GM18870 (cell line): ENCODE results near the gene ICOS.
"Not testable (repeated sequence)": the region's sequence is repeated elsewhere in the genome, so short reads cannot be mapped to it uniquely, and the experiment has no call there.

ENCODE experiments used
- ATAC-seq: cut with Tn5 transposase; IDR thresholded peaks from one replicate; pipeline ENCODE4 v1.9.1; 2021; ENCODE audit warnings: moderate library complexity; ENCODE audit not compliant: unreplicated experiment

The ICOS gene

DNA sequence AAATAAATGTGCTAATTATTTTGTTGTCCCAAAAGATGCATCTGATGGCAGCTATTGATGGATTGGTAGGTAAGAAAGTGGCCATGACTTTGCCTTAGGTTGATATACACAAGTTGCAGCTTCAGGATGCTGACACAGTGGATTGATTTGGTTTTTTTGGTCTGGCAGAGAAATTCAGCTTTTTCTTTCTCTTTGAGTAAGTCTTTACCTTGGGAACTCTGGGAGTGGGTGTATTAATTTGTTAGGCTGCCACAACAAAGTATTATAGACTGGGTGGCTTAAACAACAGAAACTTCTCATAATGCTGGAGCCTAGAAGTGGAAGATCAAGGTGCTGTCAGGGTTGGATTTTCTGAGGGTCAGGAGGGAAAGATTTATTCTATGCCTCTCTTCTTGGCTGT lies 19.8 kb upstream of the ICOS start:
- ATAC-seq, result no peak

DNA sequence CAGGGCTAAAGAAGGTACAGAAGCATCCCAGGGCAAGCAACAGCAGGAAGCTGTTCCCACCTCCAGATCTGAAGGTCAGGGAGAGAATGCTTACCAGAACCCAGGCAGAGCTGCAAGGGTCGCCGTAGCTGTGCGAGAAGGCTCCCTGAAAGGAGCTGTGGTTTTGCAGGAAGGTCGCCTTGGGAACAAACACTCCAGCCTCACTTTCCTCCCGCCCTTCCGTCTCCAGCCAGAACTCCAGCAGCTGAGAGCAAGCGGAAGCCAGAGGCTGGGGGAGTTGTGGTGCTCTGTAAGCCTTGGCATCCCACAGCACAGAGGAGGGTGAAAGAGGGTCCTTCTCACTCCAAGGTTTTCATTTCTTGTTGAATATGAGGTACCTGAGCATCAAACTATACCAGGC lies 18.3 kb upstream of the ICOS start:
- ATAC-seq, result no peak

DNA sequence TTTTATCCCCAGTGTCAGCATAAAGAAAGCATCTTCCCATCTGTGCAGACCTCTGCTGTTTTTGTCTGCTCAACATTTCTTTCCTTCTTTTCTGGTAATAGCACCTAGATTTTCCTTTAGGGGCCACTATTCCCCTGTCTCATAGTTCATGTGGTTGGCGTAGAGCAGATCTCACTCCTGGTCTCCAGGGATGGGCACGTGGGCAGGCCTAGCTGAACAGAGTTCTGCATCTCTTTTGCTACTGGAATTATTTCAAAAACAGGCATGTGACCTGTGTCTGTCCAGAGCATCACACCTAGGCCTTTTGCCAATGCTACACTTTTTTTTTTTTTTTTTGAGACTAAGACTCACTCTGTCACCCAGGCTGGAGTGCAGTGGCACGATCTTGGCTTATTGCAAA lies 17.7 kb upstream of the ICOS start:
- no peak for ATAC-seq

DNA sequence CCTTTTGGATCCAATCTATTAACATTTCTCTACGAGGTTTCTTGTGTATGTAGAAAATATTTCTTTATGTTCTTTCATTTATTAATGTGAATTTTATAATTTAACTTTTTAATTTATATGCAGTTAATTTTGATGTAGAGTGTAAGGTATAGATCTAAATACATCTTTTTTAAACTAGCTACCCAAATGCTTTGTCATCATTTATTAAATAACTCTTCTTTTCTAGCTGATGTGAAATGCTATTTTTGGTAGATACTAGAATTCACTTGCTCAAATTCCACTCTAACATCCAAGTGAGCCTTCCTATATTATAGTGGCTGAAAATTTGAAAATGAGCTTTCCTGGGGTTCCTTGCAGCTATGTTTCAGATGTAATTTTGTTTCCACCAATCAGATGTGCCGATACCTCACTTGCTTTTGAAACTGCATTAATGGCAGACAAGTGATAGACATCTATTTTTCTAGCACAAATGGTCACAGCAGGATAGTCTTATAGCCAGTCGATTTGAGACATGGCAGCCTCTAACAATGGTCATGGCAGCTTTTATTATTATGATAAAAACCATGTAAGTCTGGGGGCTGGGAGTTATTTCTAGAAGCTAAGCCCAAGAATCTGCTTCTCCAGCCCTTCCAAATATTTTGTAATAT lies 10.9 kb upstream of the ICOS start:
- no peak for ATAC-seq

- ATAC-seq, result no peak
Measured at GRCh38 chr2:203928849-203929248, 7.7 kb upstream of the ICOS start.

GRCh38 chr2:203931262-203931661 lies 5.3 kb upstream of the ICOS start:
- not testable (repeated sequence) for ATAC-seq

GRCh38 chr2:203934041-203934492 lies 2.5 kb upstream of the ICOS start:
- ATAC-seq, result no peak

GRCh38 chr2:203934711-203935438 lies 1.7 kb upstream of the ICOS start:
- ATAC-seq, result no peak

- no peak for ATAC-seq
Measured at GRCh38 chr2:203935568-203935967, 995 bp upstream of the ICOS start.

DNA sequence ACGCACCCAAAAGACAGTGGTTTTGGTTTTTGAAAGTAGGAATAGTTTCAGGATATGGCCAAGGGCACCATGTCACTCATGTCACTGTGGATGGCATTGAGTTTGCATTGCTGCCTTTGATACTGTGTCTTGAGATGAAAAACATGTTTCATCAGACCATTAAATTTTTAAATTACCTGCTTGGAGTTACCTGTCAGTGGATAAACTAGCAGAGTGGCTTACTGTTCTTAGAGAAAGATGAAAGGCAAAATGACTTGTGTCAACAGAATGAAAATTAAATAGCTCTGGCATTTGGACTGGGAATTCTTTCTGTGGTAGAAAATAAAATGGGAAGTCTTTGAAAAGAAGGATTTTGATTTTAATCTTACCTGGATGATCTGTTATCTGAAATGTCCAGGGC lies 386 bp downstream of the ICOS start:
- no peak for ATAC-seq

DNA sequence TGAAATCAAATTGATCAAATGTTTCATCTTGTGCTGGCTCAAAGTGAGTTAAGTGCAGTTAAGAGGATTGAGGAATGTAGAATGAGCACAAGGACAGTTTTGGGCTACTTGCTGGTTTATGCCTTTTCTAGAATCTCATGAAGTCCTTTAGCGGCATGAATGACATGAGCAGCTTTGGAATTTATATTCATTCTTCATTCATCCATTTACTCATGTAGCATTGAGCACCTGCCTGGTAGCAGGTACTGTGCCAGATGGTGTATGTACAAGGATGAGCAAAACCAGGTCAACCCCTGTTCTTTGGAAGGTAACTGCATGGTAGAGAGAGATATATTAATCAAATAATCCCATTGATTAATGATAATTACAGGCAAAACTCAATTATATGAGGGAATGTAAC lies 1.2 kb downstream of the ICOS start:
- no peak for ATAC-seq

DNA sequence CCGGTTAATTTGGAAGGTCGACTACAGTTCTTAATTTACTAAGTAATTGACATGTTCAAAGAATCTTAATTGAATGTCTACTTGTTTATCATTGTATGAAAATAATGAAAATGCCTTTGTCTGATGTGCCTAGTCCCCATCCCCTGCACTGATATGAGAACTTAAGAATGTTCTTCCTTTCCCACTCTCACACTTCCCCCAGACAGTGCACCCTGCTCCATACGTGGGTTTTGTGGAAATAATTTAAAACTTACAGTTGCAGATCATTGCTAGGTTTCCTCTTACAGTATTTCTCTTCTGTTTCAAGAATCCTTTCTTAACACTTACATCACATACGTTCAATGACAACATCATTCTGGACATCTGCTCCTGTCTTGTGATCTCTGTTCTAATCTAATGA lies 3.5 kb downstream of the ICOS start:
- no peak for ATAC-seq

- ATAC-seq, result not testable (repeated sequence)
Measured at GRCh38 chr2:203943493-203944382, 7.2 kb downstream of the ICOS start.

GRCh38 chr2:203948733-203949132 lies 12.2 kb downstream of the ICOS start:
- ATAC-seq, result no peak

DNA sequence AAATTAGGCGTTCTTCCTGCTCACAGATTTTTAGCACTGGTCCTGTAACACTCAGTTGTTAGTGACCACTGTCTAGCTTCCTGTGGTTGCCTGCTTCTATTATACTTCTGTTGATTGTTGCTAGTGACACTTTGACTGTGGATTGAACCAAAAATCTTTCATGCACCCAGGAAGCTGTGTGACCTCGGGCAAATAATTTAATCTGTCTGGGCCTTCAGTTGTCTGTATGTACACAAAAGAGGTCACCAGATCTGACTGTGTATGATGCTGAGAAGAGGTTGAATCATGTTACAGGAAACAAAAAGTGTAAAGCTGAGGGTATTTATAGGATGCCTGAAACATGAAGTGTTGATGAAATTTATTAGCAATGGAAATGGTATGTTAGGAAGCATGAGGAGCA lies 12.7 kb downstream of the ICOS start:
- ATAC-seq, result no peak

DNA sequence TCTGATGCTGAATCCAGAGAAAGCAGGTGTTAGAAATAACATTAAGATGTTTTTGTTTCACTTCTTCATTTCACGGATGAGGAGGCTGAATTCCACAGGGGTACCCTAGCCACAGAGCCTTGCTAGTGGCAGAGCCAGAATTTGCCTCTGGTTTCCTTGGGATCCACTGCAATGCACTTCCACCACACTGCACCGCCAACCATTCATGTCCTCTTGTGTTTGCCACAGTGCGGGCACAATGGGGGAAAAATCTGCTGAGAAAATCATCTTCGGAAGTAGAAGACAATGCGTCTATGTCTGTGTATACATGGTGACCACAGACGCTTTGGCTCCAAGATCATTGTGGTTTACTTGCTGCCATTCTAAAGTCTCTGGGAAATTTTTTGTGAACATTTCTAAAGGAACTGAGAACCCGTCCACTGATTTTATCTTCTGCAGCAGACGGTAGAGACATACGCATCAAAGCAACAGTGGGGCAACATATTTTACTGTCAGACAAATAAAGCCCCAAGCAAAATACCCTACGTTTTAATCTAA lies 14.9 kb downstream of the ICOS start:
- ATAC-seq, result peak; percentile 49

- no peak for ATAC-seq
Measured at GRCh38 chr2:203959265-203959664, 22.7 kb downstream of the ICOS start.

GRCh38 chr2:203959672-203960071 lies 23.1 kb downstream of the ICOS start:
- ATAC-seq, result no peak

DNA sequence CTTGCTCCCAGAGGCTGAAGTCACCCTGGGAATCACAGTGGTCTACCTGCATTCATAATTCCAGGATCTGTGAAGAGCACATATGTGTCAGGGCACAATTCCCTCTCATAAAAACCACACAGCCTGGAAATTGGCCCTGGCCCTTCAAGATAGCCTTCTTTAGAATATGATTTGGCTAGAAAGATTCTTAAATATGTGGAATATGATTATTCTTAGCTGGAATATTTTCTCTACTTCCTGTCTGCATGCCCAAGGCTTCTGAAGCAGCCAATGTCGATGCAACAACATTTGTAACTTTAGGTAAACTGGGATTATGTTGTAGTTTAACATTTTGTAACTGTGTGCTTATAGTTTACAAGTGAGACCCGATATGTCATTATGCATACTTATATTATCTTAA lies 24.2 kb downstream of the ICOS start:
- ATAC-seq, result no peak

DNA sequence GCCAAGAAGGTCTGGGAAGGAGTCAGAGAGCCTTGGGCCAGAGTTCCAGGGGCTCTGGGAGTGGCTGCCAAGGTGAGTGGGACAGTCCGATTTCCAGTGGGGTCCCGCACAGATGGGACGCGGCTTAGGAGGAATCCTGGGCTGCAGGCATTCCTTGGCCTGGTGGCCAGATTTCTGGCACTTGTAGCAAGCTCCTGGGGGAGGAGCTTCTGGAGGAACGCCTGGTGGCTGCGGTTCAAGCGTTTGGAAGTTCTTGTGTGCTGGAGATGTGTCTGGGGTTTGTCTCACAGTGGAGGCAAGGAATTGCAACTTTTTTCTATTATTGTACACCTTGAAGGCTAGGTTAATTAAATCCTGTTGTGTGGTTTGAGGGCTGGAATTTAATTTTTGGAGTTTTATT lies 28.6 kb downstream of the ICOS start:
- ATAC-seq, result not testable (repeated sequence)

DNA sequence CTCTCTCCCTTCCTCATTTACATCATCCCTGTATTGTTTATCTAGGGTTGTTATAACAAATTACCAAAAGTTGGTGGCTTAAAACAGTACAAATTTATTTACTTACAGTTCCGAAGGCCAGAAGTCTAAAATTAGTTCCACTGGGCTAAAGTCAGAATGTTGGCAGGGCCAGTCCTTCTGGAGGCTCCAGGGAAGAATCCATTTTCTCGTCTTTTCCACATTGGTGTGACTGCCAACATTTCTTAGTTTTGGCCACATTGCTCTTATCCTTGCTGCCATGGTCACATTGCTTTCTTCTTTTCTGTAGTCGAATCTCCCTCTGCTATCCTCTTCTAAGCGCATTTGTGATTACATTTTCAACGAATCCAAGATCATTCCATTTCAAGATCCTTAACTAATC lies 34.7 kb downstream of the ICOS start:
- no peak for ATAC-seq
